Parathyroid adenoma (tissue), 2 donors: Measurements from ENCODE around the gene BTBD10.
"Not testable (repeated sequence)": the region's sequence is repeated elsewhere in the genome, so short reads cannot be mapped to it uniquely, and the experiment has no call there.

ENCODE experiments used
- H2AFZ ChIP-seq: fragments of 300-600 bp; sonication (generic); one replicate; pipeline ENCODE4 v1.7.0; 2017; ENCODE audit warnings: antibody characterized with exemption, mild to moderate bottlenecking
- H3K27ac ChIP-seq: fragments of 300-600 bp; sonication (generic); one replicate; pipeline ENCODE4 v1.7.0; 2017
- H3K27me3 ChIP-seq: fragments of 300-600 bp; sonication (generic); one replicate; pipeline ENCODE4 v1.7.0; 2017; ENCODE audit warnings: low read length; ENCODE audit not compliant: control insufficient read depth, insufficient read depth
- H3K36me3 ChIP-seq: fragments of 300-600 bp; sonication (generic); one replicate; pipeline ENCODE4 v1.7.0; 2017; ENCODE audit warnings: low read length; ENCODE audit not compliant: control insufficient read depth, insufficient read depth
- H3K4me1 ChIP-seq: fragments of 300-600 bp; sonication (generic); one replicate; pipeline ENCODE4 v1.7.0; 2017; ENCODE audit warnings: control low read depth
- H3K4me2 ChIP-seq: fragments of 300-600 bp; sonication (generic); one replicate; pipeline ENCODE4 v1.7.0; 2017; ENCODE audit warnings: low read length
- H3K4me3 ChIP-seq: fragments of 300-600 bp; sonication (generic); one replicate; pipeline ENCODE4 v1.7.0; 2017; ENCODE audit warnings: low read depth, low read length
- H3K79me2 ChIP-seq: fragments of 300-600 bp; sonication (generic); one replicate; pipeline ENCODE4 v1.7.0; 2017; ENCODE audit warnings: control low read depth
- H3K9ac ChIP-seq: fragments of 300-600 bp; sonication (generic); one replicate; pipeline ENCODE4 v1.7.0; 2017; ENCODE audit warnings: mild to moderate bottlenecking
- H3K9me3 ChIP-seq: fragments of 300-600 bp; sonication (generic); one replicate; pipeline ENCODE4 v1.7.0; 2017; ENCODE audit warnings: low read length; ENCODE audit not compliant: control insufficient read depth
- TF ChIP-seq, protein P1 (sequence below): fragments of 300-600 bp; sonication (generic); IDR thresholded peaks from one replicate; pipeline ENCODE4 v1.7.0; 2017; ENCODE audit warnings: antibody characterized with exemption, mild to moderate bottlenecking
- donor health status: primary hyperparathyroidism.

Gene BTBD10

DNA sequence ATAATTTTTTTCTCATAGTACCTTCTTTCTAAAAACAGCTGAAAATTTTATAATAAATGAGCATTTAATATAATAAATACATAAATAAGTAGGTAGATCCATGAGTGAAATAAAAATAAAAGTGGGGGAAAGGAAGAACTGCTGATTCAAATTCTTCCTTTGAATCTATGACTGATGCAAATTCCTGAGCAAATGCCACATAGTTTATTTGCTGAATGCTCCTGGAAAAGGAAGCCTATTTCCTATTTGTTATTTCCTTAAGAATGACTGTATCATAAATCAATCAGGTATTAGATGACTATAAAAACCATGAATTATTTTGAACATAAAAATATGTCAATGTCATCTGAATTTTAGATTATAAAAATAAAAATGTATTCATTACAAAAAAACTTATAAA, 16.6 kb downstream of the BTBD10 start:
- Histone ChIP-seq H3K36me3 (no peaks in the 10 kb centered on the region), H3K4me2 (no peak overlapping the region), H3K9me3 (no peaks in the 10 kb centered on the region), H3K27me3 (no peaks in the 10 kb centered on the region), H3K9ac (no peak overlapping the region), H3K79me2 (no peaks in the 10 kb centered on the region), H3K27ac (no peak overlapping the region), H2AFZ (no peak overlapping the region), H3K4me3 (no peak overlapping the region), H3K4me1 (no peaks in the 10 kb centered on the region)
- TF ChIP-seq, protein P1, sequence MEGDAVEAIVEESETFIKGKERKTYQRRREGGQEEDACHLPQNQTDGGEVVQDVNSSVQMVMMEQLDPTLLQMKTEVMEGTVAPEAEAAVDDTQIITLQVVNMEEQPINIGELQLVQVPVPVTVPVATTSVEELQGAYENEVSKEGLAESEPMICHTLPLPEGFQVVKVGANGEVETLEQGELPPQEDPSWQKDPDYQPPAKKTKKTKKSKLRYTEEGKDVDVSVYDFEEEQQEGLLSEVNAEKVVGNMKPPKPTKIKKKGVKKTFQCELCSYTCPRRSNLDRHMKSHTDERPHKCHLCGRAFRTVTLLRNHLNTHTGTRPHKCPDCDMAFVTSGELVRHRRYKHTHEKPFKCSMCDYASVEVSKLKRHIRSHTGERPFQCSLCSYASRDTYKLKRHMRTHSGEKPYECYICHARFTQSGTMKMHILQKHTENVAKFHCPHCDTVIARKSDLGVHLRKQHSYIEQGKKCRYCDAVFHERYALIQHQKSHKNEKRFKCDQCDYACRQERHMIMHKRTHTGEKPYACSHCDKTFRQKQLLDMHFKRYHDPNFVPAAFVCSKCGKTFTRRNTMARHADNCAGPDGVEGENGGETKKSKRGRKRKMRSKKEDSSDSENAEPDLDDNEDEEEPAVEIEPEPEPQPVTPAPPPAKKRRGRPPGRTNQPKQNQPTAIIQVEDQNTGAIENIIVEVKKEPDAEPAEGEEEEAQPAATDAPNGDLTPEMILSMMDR: no peak

DNA sequence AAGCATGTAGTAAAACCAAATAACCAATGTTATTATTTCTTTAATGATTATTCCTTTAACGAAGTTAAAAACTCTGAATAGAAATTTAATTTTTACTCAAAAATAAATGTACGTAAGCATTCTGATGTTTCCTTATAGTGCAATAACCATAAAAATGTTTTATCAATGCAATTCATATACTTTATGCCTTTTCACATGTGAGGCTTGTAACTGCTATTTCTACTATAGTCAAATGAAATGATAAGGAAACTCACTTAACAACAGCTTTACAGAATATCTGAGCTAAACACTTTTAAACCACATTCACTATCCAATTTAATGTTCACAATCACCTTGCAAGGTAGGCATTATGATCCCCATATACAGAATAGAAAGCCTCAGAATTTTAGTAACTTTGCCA, 17.4 kb downstream of the BTBD10 start:
- Histone ChIP-seq H3K79me2 (no peaks in the 10 kb centered on the region), H3K36me3 (no peaks in the 10 kb centered on the region), H3K4me2 (no peak overlapping the region), H3K9ac (no peak overlapping the region), H3K9me3 (no peaks in the 10 kb centered on the region), H2AFZ (no peak overlapping the region), H3K27me3 (no peaks in the 10 kb centered on the region), H3K27ac (no peak overlapping the region), H3K4me1 (no peaks in the 10 kb centered on the region), H3K4me3 (no peak overlapping the region)
- TF ChIP-seq, protein P1: no peak

DNA sequence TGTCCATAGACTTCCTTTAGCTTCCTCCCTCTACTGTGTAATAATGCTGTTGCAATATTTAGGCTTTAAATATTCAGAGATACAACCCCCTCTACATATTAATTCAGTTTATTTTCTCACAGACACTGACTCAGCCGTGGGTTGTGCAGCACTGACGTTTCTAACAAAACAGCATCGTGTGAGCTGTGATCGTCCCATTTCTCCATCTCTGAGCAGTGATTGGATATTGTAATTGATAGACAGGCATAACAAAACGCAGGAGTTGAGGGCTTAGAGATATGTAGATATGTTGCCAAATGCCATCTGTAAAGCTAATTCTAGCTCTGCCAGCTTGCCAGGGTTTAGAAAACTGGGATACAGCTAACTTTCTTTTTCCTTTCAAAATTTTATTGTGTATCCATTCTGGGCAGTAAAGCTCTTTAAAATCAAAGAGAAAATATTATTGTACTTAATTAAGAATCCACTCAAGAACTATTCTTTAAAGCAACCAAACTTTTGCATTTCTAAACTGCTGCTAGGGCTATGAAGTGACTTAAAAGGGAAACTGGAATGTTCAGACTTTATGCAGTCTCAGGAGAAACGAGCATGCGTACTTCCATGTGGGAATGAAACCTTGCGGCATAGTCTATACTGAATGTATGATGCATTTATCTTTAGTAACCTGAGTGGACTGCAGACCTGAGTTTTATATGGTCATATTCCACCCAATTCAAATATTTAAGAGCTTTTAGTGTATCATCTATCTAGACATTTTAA, 22.7 kb downstream of the BTBD10 start:
- H3K4me2 ChIP-seq: peak overlapping the region; percentile 49
- H3K27me3 ChIP-seq: no peaks in the 10 kb centered on the region
- no peaks in the 10 kb centered on the region for H3K36me3 ChIP-seq
- H3K9me3 ChIP-seq: no peaks in the 10 kb centered on the region
- TF ChIP-seq, protein P1: no peak
- H3K4me1 ChIP-seq: no peaks in the 10 kb centered on the region
- H3K27ac ChIP-seq: peak overlapping the region; percentile 6
- H3K79me2 ChIP-seq: peaks cover 3% of the 10 kb centered on the region
- peak overlapping the region; percentile 29 for H3K4me3 ChIP-seq
- no peak overlapping the region for H3K9ac ChIP-seq
- H2AFZ ChIP-seq: no peak overlapping the region

DNA sequence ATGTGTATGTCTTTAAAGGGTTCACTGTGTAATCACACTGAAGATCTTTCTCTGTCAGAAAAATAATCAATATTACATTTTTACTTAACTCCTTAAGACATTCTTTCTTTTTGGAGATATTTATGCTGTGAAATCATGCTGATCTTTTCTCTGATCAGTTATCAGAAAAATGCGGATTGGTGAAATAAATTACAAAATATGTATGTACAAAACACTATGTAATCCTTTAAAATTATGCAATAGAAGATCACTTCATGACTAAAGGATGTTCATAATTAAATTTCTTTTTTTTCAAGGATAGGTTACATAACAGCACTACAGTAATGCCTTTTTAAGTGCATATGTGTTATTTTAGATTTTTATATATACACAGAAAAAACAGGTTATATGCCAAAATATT, 24.7 kb downstream of the BTBD10 start:
- TF ChIP-seq, protein P1: no peak
- Histone ChIP-seq H3K27ac (no peak overlapping the region), H3K9ac (no peak overlapping the region), H3K4me1 (no peaks in the 10 kb centered on the region), H3K36me3 (no peaks in the 10 kb centered on the region), H3K4me3 (no peak overlapping the region), H3K4me2 (no peak overlapping the region), H3K27me3 (no peaks in the 10 kb centered on the region), H3K9me3 (no peaks in the 10 kb centered on the region), H2AFZ (no peak overlapping the region), H3K79me2 (peaks cover 3% of the 10 kb centered on the region)

DNA sequence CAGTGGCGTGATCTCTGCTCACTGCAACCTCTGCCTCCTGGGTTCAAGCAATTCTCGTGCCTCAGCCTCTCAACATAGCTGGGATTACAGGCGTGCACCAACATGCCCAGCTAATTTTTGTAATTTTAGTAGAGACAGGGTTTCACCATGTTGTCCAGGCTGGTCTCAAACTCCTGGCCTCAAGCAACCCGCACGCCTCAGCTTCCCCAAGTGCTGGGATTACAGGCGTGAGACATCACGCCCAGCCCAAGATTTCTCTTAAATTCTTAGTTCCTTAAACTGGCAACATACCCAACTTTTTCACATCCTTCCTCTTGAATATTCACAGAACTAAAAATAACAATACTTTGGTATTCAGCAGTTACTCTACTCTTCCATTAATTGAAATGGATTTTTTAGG, 26.2 kb downstream of the BTBD10 start:
- not testable (repeated sequence) for H3K36me3 ChIP-seq, H3K9ac ChIP-seq, H3K4me3 ChIP-seq, H2AFZ ChIP-seq, H3K4me1 ChIP-seq, H3K79me2 ChIP-seq, H3K4me2 ChIP-seq, H3K27me3 ChIP-seq, H3K27ac ChIP-seq, H3K9me3 ChIP-seq
